OCI-LY7 (cell line): ENCODE data around the gene CCDC110.

Experiments used
- CTCF ChIP-seq: fragments of 200-600 bp; sonication (generic); conservative IDR thresholded peaks from 2 replicates; pipeline ENCODE4 v1.5.1; 2014; ENCODE audit warnings: mild to moderate bottlenecking, antibody characterized with exemption, low read length, moderate library complexity, mixed read lengths
- EZH2phosphoT487 ChIP-seq: fragments of 200-600 bp; sonication (generic); IDR thresholded peaks from 2 replicates; pipeline ENCODE4 v1.6.1; 2018; ENCODE audit warnings: low read depth, borderline replicate concordance, mild to moderate bottlenecking, mixed run types, antibody characterized with exemption, low read length, moderate library complexity, mixed read lengths

GRCh38 chr4:185470501-185471195, 885 bp downstream of the CCDC110 start:
- TF ChIP-seq CTCF: no peak
- TF ChIP-seq EZH2phosphoT487: no peak
